Measurements from ENCODE around the gene G2E3. TPM values are rescaled to one million over a fixed set of nuclear protein-coding genes. Genes with fewer than 3 reads are reported as not detected.
A peak's percentile ranks its signal among the peaks of the same experiment; 100 is the strongest.
"Not testable (repeated sequence)": the region's sequence is repeated elsewhere in the genome, so short reads cannot be mapped to it uniquely, and the experiment has no call there.

G2E3 gene, protein sequence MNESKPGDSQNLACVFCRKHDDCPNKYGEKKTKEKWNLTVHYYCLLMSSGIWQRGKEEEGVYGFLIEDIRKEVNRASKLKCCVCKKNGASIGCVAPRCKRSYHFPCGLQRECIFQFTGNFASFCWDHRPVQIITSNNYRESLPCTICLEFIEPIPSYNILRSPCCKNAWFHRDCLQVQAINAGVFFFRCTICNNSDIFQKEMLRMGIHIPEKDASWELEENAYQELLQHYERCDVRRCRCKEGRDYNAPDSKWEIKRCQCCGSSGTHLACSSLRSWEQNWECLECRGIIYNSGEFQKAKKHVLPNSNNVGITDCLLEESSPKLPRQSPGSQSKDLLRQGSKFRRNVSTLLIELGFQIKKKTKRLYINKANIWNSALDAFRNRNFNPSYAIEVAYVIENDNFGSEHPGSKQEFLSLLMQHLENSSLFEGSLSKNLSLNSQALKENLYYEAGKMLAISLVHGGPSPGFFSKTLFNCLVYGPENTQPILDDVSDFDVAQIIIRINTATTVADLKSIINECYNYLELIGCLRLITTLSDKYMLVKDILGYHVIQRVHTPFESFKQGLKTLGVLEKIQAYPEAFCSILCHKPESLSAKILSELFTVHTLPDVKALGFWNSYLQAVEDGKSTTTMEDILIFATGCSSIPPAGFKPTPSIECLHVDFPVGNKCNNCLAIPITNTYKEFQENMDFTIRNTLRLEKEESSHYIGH
- total RNA-seq = 5.2 TPM
- long read RNA-seq, full-length matches to known transcripts = 8 of 10 reads
- long read RNA-seq, partial matches to known transcripts = 1 of 10 reads
- long read RNA-seq, other reads (novel, unspliced or antisense) = 1 of 10 reads

DNA sequence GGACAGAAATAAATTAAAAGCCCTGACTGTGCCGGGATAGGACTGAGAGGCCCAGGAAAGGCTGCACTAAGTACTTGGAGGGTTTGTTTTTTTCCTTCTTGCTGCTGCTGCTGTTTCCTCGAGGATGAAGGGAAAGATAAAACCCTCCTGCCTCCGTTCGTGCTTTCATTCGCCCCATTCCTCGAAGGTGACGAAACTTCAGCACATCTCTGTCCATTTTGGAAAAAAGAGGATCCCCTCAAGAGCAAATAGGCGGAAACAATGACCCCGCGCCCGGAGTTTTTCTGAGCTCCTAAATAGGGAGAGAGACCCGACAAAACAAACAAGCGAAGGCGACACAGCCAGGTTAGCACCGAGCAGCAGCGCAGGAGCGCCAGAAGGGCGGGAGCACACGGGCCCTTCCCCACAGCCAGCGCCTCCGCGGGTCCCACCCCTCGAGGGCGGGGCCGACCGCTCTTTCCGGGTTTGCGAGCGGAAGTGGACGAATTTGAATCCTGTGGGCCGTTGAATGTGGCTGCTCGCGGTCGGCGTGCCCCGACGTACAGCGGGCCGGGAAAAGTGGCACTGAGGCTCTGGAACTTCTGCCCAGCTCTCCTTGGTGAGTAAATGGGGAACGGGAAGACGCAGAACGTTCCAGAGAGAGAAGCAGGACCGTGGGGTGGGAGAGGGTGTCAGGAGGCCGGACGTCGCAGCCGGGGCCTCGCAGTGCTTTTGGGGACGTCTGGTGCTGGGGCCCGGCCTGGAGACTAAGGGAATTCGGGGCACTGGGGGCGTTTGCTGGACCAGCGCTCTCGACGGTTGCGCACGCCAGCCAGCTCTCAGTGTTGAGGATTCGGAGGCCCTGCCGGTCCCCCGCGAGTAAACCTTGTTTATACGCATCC is at the start of gene G2E3:
G2E3 (plus strand) TSS at position 484 of the 881 bp plus-strand sequence. CDS start 21,922 bp downstream, outside the sequence.
- peak; percentile 100 for ATAC-seq (ENCODE audit: poor library complexity)
- DNase-seq = peak; percentile 93
- intact Hi-C loops (cut with DNase I) = no loop called here

DNA sequence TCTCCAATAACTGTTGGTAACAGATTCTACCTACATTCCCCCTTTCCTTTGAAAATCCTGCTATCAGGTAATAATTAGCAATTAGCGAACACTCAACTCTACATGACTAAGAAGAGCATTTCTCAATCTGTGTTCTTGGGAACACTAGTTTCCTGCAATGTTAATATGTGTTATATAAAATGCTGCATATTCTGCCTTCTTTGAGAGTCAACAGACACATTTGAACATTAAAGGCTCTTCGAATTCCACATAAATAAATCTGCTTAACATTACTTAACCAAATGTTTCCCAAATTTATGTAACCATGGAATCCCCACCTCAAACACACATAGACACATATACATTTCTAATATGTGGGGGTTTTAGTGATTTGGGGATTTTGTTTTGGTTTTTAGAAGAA is 41.2 kb upstream of the G2E3 start:
- ATAC-seq (ENCODE audit: poor library complexity) (no peak), DNase-seq (no peak)
- intact Hi-C loops (cut with DNase I) = no loop called here

DNA sequence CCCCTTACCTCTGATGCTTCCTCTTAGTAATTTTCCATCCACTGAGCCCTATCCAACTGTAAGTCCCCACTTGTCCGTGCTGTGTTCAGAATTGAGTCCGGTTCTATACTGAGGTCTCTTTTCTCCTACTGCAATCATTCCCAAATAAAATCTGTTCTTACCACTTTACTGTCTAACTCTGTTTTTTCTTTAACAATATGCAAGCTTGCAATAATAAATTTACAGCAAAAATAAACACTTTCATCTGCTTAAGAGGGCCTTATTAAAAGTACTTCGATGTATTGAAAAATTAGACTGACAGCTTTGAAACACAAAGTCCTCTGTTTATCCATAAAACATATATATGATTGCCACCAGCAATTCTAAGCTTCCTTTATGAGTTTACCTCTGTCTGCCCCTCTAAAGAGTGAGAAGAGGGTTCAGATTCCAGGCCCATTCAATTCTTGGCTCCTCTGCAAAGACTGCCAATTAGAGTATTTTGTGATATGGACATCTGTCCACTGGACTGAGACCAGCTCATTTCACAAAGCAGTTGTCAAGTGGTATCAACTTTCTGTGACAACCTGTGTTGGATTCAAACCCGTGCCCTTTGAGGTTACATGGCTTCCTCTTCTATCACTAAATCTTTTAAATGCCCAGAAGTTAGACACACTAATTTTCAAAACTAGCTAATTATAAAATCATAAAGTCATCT is 39.9 kb upstream of the G2E3 start:
- DNase-seq = no peak
- no peak for ATAC-seq (ENCODE audit: poor library complexity)
- intact Hi-C loops (cut with DNase I) = no loop called here

DNA sequence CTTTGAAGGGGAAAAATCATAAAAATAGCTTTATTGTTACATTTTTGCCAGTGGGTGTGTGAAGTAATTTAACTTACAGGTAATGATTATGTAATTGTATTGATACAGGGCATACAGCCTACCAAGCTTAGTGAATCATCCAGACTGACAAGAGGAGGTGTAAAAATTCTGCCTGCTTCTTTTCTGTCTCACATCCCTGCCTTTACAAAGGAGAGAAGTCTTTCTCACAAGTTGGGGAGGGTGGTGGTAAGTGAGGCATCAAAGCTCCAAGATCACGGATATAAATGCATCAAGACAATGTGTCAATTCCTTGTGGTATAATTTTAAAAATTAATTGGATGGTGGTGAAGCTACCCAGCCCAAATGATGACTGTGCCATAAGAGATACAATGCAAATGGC is 39.0 kb upstream of the G2E3 start:
- intact Hi-C loops (cut with DNase I) = loop anchor here (10.0 kb wide), 1 partner anchor 145 kb away; no protein-coding TSS in a partner anchor
- no peak for DNase-seq
- no peak for ATAC-seq (ENCODE audit: poor library complexity)

DNA sequence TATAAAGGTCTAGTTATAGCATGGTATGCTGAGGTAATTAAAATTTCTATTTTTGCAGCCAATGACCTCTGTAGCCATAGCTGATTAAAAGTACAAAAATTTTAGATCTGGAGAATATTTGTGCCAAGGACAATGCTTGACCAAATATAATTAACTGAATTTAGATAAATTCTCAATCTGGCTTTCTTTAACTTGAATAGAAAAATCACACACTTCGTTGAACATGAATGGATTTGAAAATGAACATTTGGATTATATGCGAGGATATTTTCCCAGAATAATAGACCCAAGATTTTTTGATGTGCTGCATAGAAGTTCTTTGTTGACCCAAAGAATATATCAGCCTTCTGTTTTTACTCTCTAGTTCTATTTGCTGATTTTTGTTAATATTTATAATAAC is 38.4 kb upstream of the G2E3 start:
- no peak for DNase-seq
- no peak for ATAC-seq (ENCODE audit: poor library complexity)
- intact Hi-C loops (cut with DNase I) = loop anchor here (10.0 kb wide), 1 partner anchor 146 kb away; no protein-coding TSS in a partner anchor

DNA sequence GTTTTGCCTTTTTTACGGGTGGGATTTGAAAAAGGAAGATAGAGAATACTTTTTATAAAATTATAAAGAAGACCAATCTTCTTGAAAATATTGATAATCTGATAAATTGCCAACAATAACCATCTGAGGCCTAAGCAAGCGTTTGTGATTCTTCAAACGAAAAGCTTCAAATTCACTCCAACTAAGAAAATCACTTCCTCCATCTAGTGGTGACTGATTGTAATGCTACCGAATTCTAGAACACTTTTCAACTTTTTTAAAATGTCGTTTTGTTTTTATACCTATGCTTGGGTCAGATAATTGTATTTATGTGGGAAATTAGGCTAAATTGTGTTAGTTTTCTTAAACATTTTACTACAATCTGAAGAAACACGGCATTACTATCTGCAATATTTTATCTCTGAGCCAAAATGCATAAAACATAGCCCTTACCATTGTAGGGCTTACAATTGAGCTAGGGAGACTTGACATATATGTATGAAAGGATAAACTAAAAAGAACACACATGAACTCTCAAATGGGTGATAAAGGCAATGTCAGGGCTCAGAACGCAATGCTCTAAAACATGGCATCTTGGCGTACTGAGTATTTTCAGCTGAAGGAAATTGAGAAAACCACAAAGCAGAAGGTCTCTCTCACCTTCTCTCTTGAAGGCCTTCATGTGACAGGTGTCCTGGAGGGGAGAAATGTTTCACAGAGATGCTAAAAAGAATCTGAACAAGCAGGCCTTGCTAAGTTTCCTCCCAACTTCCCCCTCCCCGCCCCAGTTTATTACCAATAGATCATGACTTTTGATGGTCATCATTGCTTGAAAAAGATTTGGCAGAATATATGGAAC is 36.8 kb upstream of the G2E3 start:
- intact Hi-C loops (cut with DNase I) = loop anchor here (10.0 kb wide), 1 partner anchor 147 kb away; no protein-coding TSS in a partner anchor
- DNase-seq (no peak), ATAC-seq (ENCODE audit: poor library complexity) (no peak)

DNA sequence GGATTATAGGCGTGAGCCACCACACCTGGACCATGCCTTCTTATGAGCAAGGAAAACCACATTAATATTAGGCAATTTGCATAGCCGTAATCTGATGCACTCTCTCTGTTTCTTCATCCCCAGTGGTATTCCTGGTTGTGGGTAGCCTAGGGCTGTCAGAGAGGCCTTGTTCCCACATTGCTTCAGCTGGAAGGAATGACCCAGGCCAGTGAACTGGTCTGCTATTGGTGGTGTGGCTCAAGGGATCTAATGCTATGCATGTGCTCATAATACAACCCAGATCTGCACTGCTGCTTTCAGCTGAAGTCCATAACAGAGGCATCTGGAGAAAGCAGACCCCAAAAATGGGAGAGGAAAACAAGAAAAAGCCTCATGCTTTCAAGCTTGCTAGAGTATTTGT is 33.1 kb upstream of the G2E3 start:
- ATAC-seq (ENCODE audit: poor library complexity) = no peak

DNA sequence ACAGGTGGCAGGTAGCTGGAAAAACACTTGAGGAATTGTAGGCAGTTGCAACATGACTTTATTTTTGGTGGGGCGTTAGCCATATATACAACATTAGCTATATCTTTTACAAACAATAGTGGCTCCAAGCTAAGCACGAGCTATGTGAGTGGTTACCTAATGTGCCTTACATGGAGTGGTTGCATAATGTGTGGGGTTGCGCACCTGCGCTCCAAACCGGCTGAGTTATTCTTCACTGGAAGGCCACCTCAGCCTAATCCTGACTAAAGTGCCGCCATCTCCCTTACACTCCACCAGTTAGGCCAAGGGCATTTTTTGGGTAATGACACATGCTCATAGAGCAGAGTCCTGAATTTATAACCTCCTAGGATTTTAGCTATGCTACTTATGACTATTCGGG is 31.8 kb upstream of the G2E3 start:
- DNase-seq (no peak), ATAC-seq (ENCODE audit: poor library complexity) (no peak)
- intact Hi-C loops (cut with DNase I) = loop anchor here (10.0 kb wide), 1 partner anchor 152 kb away; no protein-coding TSS in a partner anchor

More for the DNA sequence above, 33.1 kb upstream of the G2E3 start:
- no peak for DNase-seq
- intact Hi-C loops (cut with DNase I) = loop anchor here (10.0 kb wide), 1 partner anchor 151 kb away; no protein-coding TSS in a partner anchor

DNA sequence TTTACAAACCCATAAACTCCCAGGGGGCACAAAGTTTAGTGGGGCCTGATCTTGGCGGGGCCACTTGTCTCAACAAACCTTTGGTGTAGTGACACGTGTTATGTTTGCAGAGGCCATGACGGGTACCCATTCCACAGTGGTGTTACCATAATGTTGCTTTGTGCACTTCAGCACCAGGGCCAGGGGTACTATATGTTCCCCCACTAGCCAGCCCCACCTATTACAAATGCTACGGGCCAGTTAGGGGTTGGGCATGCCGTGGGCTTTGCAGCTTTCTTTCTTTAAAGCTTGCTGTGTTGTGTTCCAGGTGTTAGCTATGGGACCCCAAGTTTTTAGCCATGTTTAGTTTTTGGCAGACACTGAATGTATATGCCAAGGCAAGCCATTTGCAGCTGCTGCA is 30.8 kb upstream of the G2E3 start:
- intact Hi-C loops (cut with DNase I) = loop anchor here (10.0 kb wide), 1 partner anchor 153 kb away; no protein-coding TSS in a partner anchor
- DNase-seq = no peak
- ATAC-seq (ENCODE audit: poor library complexity) = no peak

DNA sequence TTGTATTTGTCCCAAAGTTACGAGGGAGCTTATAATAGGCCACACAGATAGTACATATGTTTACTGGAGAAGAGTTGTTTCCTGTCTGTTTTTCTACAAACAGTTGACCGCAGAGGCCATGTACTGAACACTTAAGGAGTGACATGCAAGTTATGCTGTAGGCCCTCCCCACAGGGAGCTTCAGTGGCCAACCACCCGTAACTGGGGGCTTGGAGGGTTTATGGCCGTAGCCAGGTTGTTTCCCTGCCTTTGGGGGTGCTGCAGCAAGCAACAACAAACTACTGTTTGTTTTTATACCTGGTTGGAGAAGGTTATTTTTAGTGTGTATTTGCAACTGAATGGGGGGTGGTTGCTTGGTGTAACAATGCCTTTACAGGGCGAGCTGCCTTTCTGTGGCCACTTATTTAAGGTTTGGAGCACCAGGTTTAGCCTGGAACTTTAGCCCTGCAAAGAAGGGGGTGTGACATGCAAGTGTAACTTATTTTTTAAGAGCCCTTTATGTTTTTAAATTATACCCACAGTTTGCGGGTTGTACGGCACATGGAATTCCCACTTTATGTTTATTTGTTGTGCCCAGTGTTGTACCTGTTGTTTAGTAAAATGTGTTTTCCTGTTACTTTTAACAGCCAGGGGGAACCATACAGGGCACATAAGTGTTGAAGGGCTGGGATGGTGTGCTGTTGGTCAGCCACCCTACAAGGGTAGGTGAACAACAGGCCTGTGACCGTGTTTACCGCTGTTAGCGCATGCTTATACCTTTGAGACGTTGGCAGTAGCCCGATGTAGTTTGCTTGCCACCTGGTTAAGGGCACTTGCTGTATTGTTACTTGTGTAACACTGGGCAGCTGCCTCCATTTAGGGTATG is 29.9 kb upstream of the G2E3 start:
- DNase-seq = no peak
- intact Hi-C loops (cut with DNase I) = loop anchor here (10.0 kb wide), 1 partner anchor 154 kb away; no protein-coding TSS in a partner anchor
- no peak for ATAC-seq (ENCODE audit: poor library complexity)

DNA sequence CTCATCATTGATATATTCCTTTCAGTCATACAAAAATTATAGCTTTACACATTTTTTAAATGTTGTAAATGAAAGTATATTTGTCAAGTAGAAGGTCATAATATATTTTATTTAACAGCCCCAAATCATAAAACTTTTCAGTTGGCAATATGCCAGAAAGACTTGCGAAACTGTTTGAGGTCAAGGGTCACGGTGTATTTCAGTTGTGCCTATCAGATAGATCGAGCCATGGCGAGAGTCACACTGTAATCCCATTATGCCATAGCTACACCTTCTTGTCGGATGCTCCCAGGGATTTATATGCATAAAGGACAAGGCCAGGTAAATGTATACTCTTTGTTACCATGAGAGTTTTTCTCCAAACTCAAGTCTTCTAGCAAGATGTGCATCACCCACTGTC is 26.7 kb upstream of the G2E3 start:
- ATAC-seq (ENCODE audit: poor library complexity) = no peak
- no peak for DNase-seq
- intact Hi-C loops (cut with DNase I) = no loop called here

DNA sequence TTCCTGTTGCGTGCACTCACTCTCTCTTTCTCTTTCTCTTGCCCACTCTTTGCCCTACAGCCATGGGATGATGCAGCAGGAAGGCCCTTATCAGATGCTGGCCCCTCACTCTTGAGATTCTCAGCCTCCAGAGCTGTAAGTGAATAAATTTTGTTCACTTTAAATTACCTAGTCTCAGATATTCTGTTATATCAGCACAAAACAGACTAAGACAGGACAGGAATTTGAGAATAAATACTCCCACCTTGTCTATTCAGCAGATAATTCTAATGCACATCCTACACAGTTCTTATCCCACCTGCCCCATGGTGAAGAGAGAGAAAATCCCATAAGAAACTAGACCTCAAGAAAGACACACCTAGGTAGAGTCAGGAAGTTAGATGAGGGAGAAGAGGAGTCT is 25.8 kb upstream of the G2E3 start:
- no peak for DNase-seq
- intact Hi-C loops (cut with DNase I) = no loop called here
- no peak for ATAC-seq (ENCODE audit: poor library complexity)

DNA sequence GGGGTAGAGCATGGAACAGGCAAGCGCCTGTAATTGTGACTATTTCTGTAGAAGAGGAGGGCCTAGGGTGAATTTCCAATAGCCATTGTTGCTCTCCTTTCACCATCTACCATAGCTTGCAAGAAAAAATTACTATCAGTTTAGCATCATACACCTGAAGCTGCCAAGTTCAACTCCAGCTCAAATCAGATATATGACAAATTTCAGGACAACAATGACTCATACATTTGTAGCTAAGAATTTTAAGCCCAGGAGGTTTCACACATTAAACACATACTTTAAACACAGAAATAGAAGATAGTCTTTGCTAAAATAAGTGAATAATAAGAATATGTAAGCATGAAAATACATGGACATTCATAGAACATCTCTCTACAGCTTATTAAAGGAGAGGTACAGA is 17.6 kb upstream of the G2E3 start:
- DNase-seq (no peak), ATAC-seq (ENCODE audit: poor library complexity) (no peak)
- intact Hi-C loops (cut with DNase I) = no loop called here

DNA sequence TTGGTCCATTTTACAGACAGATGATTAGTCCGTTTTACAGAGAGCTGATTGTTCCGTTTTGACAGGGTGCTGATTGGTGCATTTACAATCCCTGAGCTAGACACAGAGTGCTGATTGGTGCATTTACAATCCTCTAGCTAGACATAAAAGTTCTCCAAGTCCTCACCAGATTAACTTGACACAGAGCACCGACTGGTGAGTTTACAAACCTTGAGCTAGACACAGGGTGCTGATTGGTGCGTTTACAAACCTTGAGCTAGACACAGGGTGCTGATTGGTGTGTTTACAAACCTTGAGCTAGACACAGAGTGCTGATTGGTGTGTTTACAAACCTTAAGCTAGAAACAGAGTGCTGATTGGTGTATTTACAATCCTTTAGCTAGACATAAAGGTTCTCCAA is 12.2 kb upstream of the G2E3 start:
- ATAC-seq (ENCODE audit: poor library complexity); DNase-seq; intact Hi-C loops (cut with DNase I): not testable (repeated sequence)

DNA sequence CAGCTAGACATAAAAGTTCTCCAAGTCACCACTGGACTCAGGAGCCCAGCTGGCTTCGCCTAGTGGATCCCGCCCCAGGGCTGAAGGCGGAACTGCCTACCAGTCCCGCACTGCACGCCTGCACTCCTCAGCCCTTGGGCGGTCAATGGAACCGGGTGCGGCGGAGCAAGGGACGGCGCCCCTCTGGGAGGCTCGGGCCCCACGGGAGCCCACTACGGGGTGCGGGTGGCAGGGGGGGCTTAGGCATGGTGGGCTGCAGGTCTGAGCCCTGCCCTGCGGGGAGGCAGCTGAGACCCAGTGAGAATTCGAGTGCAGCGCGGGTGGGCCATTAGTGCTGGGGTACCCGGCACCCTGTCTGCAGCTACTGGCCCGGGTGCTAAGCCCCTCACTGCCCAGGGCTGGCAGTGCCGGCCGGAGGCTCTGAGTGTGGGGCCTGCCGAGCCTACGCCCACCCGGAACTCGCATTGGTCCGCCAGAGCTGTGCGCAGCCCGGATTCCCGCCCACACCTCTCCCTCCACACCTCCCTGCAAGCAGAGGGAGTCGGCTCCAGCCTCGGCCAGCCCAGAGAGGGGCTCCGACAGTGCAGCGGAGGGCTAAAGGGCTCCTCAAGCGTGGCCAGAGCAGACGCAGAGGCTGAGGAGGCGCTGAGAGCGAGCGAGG is 11.4 kb upstream of the G2E3 start:
- ATAC-seq (ENCODE audit: poor library complexity) (no peak), DNase-seq (no peak)
- intact Hi-C loops (cut with DNase I) = no loop called here

DNA sequence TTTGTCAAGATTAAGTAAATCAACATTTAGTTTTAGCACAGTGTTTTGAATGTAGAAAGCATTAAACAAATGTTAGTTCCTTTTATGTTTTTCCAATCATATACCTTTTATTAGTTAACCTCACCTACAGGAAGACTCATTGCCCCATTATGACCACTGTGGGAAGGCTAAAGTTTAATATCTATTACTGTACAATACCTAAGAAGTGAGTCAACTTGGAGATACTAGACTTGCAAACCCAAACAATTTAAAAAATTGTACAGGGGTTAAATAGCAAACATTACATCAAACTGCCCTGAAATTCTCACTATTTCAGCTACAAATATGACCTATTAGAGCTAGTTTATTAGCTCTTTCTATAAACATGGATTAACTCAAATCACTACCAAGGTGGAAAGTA is 8.6 kb upstream of the G2E3 start:
- intact Hi-C loops (cut with DNase I) = no loop called here
- DNase-seq (no peak), ATAC-seq (ENCODE audit: poor library complexity) (no peak)
